ENCODE measurements around the gene RAB23. TPM values are rescaled to one million over a fixed set of nuclear protein-coding genes. Genes with fewer than 3 reads are reported as not detected.

RAB23 gene
- total RNA-seq, 2 donors from 2014 or later, result 21.0 to 29.8 TPM

GRCh38 chr6:57221191-57221935 lies 744 bp downstream of the RAB23 start:
- H3K4me3 ChIP-seq (ENCODE audit: low read length), result peak overlapping the region; percentile 93
- Mint-ChIP-seq H3K9me3 (peaks cover 11% of the 10 kb centered on the region), H3K27me3 (ENCODE audit: insufficient read depth) (no peaks in the 10 kb centered on the region), H3K4me1 (peaks cover 19% of the 10 kb centered on the region), H3K27ac (peak overlapping the region; percentile 96), H3K36me3 (ENCODE audit: low read depth) (peaks cover 28% of the 10 kb centered on the region), H3K4me3 (peak overlapping the region; percentile 90)
- no peaks in the 10 kb centered on the region for H3K4me1 ChIP-seq (ENCODE audit: control insufficient read depth, insufficient read depth, low read length)
- no peaks in the 10 kb centered on the region for H3K27me3 ChIP-seq (ENCODE audit: control insufficient read depth, insufficient read depth, low read length, poor library complexity, severe bottlenecking)
- WGBS, 2 experiments (ENCODE audit: insufficient coverage in 1 of 2, insufficient read length in 1 of 2), result 0 to 1% methylated on average over 11 to 38 of the region's 38 CpGs
- H3K9ac ChIP-seq (ENCODE audit: extremely low read depth, low read length, poor library complexity, severe bottlenecking), result peak overlapping the region; percentile 62
- H3K27ac ChIP-seq (ENCODE audit: low read depth, low read length), result peak overlapping the region; percentile 40
- TF ChIP-seq CTCF (conservative IDR thresholded peaks at IDR 0.05), result peak; percentile 66
- no peaks in the 10 kb centered on the region for H3K36me3 ChIP-seq (ENCODE audit: control insufficient read depth, insufficient read depth, low read length)
- DNase-seq, result peak; percentile 94
- H3K9me3 ChIP-seq (ENCODE audit: control insufficient read depth, low read length), result peaks cover 17% of the 10 kb centered on the region

GRCh38 chr6:57220083-57220703 lies 1.9 kb downstream of the RAB23 start:
- Mint-ChIP-seq H3K9me3 (peaks cover 16% of the 10 kb centered on the region), H3K27ac (no peak overlapping the region), H3K4me1 (peaks cover 15% of the 10 kb centered on the region), H3K27me3 (ENCODE audit: insufficient read depth) (no peaks in the 10 kb centered on the region), H3K36me3 (ENCODE audit: low read depth) (peaks cover 30% of the 10 kb centered on the region), H3K4me3 (peak overlapping the region; percentile 90)
- TF ChIP-seq CTCF (conservative IDR thresholded peaks at IDR 0.05), result no peak
- Histone ChIP-seq H3K9ac (ENCODE audit: extremely low read depth, low read length, poor library complexity, severe bottlenecking) (no peak overlapping the region), H3K27me3 (ENCODE audit: control insufficient read depth, insufficient read depth, low read length, poor library complexity, severe bottlenecking) (no peaks in the 10 kb centered on the region), H3K36me3 (ENCODE audit: control insufficient read depth, insufficient read depth, low read length) (no peaks in the 10 kb centered on the region), H3K9me3 (ENCODE audit: control insufficient read depth, low read length) (peaks cover 25% of the 10 kb centered on the region), H3K27ac (ENCODE audit: low read depth, low read length) (no peak overlapping the region), H3K4me1 (ENCODE audit: control insufficient read depth, insufficient read depth, low read length) (no peaks in the 10 kb centered on the region), H3K4me3 (ENCODE audit: low read length) (peak overlapping the region; percentile 93)
- DNase-seq, result no peak
- 96 to 100% methylated on average over 2 of the region's 2 CpGs for WGBS, 2 experiments (ENCODE audit: insufficient coverage in 1 of 2, insufficient read length in 1 of 2)

- Mint-ChIP-seq H3K4me1 (peaks cover 6% of the 10 kb centered on the region), H3K27ac (no peak overlapping the region), H3K4me3 (no peak overlapping the region), H3K27me3 (ENCODE audit: insufficient read depth) (no peaks in the 10 kb centered on the region), H3K36me3 (ENCODE audit: low read depth) (peaks cover 30% of the 10 kb centered on the region), H3K9me3 (peaks cover 16% of the 10 kb centered on the region)
- Histone ChIP-seq H3K4me3 (ENCODE audit: low read length) (no peak overlapping the region), H3K27me3 (ENCODE audit: control insufficient read depth, insufficient read depth, low read length, poor library complexity, severe bottlenecking) (no peaks in the 10 kb centered on the region), H3K27ac (ENCODE audit: low read depth, low read length) (no peak overlapping the region), H3K4me1 (ENCODE audit: control insufficient read depth, insufficient read depth, low read length) (no peaks in the 10 kb centered on the region), H3K9me3 (ENCODE audit: control insufficient read depth, low read length) (peaks cover 27% of the 10 kb centered on the region), H3K36me3 (ENCODE audit: control insufficient read depth, insufficient read depth, low read length) (no peaks in the 10 kb centered on the region), H3K9ac (ENCODE audit: extremely low read depth, low read length, poor library complexity, severe bottlenecking) (no peak overlapping the region)
- TF ChIP-seq CTCF (conservative IDR thresholded peaks at IDR 0.05), result no peak
- no peak for DNase-seq
- WGBS, 2 experiments (ENCODE audit: insufficient coverage in 1 of 2, insufficient read length in 1 of 2), result 87 to 98% methylated on average over 3 to 11 of the region's 11 CpGs
Observed at GRCh38 chr6:57217270-57217669, 4.8 kb downstream of the RAB23 start.

Data from endodermal cell (in vitro differentiated cells).